GM12878 (cell line): Measurements from ENCODE around the gene SLC25A44. TPM values are rescaled to one million over a fixed set of nuclear protein-coding genes. Genes with fewer than 3 reads are reported as not detected.

Source experiments
- ATAC-seq: fragments of 200-7000 bp; cut with Tn5 transposase; 3 replicates; pipeline ENCODE4 v1.9.1; 2020; ENCODE audit warnings: mild to moderate bottlenecking, moderate library complexity
- BruUV-seq: library from RNA; stranded (reverse); fragments of 400-500 nt; replicated peaks from 2 replicates; lab custom pipeline; 2021; lab: Mats Ljungman, UMichigan
- CTCF ChIA-PET: fragments of 300-600 bp; sonication (Branson Sonifier 250); formaldehyde crosslinking; extraction: SDS; loops from one replicate; lab custom pipeline; 2021; ENCODE audit warnings: inconsistent platforms; lab: Yijun Ruan, JAX
- POLR2A ChIA-PET: fragments of 350-600 bp; formaldehyde crosslinking; extraction: SDS; loops from one replicate; lab custom pipeline; 2021; ENCODE audit warnings: inconsistent platforms; lab: Charles Lee
- RAD21 ChIA-PET: fragments of 300-600 bp; sonication (Branson Sonifier 250); formaldehyde crosslinking; loops from one replicate; lab custom pipeline; 2023; ENCODE audit warnings: antibody characterized with exemption; ENCODE audit not compliant: unreplicated experiment; lab: Charles Lee
- SMC1A ChIA-PET: fragments of 300-600 bp; sonication (Branson Sonifier 250); formaldehyde crosslinking; loops from one replicate; lab custom pipeline; 2023; ENCODE audit not compliant: unreplicated experiment, uncharacterized antibody; lab: Charles Lee
- DNase-seq: peaks from one replicate; pipeline ENCODE4 v3.0.0-alpha.2; 2011; ENCODE audit warnings: low read depth, low spot score
- FAIRE-seq: peaks from 3 replicates; lab custom pipeline; 2011; peaks lifted over from hg19 to GRCh38; lab: Jason Lieb, UNC
- H2AFZ ChIP-seq: 2 replicates; pipeline ENCODE4 v1.6.0; 2011; ENCODE audit warnings: low read depth, low read length, control low read depth; ENCODE audit not compliant: control insufficient read depth
- H3K27ac ChIP-seq: 2 replicates; pipeline ENCODE4 v1.5.1; 2011; ENCODE audit warnings: control low read depth; ENCODE audit not compliant: control insufficient read depth, insufficient read depth
- H3K27me3 ChIP-seq, 2 experiments: replicated peaks in 1 of 2; 2 replicates each; pipeline versions ENCODE4 v1.6.0 to v1.6.1; 2011; ENCODE audit warnings: low read length in 1 of 2; ENCODE audit not compliant: control insufficient read depth in 2 of 2, insufficient read depth in 2 of 2
- H3K36me3 ChIP-seq, 2 experiments: 2 replicates each; pipeline ENCODE4 v1.5.1; 2011; ENCODE audit warnings: low read length in 1 of 2; ENCODE audit not compliant: control insufficient read depth in 2 of 2, insufficient read depth in 2 of 2
- H3K4me1 ChIP-seq: 2 replicates; pipeline ENCODE4 v1.6.1; 2011; ENCODE audit warnings: mild to moderate bottlenecking, low read length, moderate library complexity, mixed read lengths; ENCODE audit not compliant: control insufficient read depth, insufficient read depth
- H3K4me2 ChIP-seq: 2 replicates; pipeline ENCODE4 v1.6.0; 2011; ENCODE audit warnings: control low read depth; ENCODE audit not compliant: control insufficient read depth, insufficient read depth
- H3K4me3 ChIP-seq: fragments of 200-600 bp; sonication (generic); 2 replicates; pipeline ENCODE4 v1.5.1; 2016
- H3K79me2 ChIP-seq: 2 replicates; pipeline ENCODE4 v1.6.0; 2011; ENCODE audit warnings: low read length; ENCODE audit not compliant: control insufficient read depth, insufficient read depth
- H3K9ac ChIP-seq: 2 replicates; pipeline ENCODE4 v1.8.0; 2011; ENCODE audit warnings: low read length, control low read depth, mixed read lengths; ENCODE audit not compliant: control insufficient read depth, insufficient read depth
- H3K9me3 ChIP-seq: replicated peaks from 3 replicates; pipeline ENCODE4 v1.5.1; 2011; ENCODE audit warnings: mild to moderate bottlenecking, low read length; ENCODE audit not compliant: control insufficient read depth, insufficient read depth
- H4K20me1 ChIP-seq: 2 replicates; pipeline ENCODE4 v1.6.0; 2011; ENCODE audit not compliant: control insufficient read depth, insufficient read depth
- ATF2 ChIP-seq: IDR thresholded peaks from 2 replicates; pipeline ENCODE4 v1.6.1; 2012; ENCODE audit warnings: low read length, inconsistent platforms
- CUX1 ChIP-seq: IDR thresholded peaks from 2 replicates; pipeline ENCODE4 v1.6.1; 2012; ENCODE audit warnings: improper control_type of control experiment, low read depth, low read length; ENCODE audit not compliant: insufficient replicate concordance
- HDGF ChIP-seq: fragments of 450-650 bp; IDR thresholded peaks from 2 replicates; pipeline ENCODE4 v1.6.1; 2016; ENCODE audit warnings: antibody characterized with exemption
- MLLT1 ChIP-seq: fragments of 450-650 bp; IDR thresholded peaks from 2 replicates; pipeline ENCODE4 v1.6.1; 2016; ENCODE audit warnings: mild to moderate bottlenecking
- WGBS: methylation state at CpG from one replicate; pipeline ENCODE4 v1.1.6; 2016; ENCODE audit warnings: low lambda C conversion rate; ENCODE audit not compliant: insufficient replicate concordance, insufficient coverage; ENCODE audit errors: missing lambda C conversion rate; 5-methylcytosine and 5-hydroxymethylcytosine counted together
- in situ Hi-C: fragments of 300-500 bp; cut with MboI; formaldehyde crosslinking; loops from 9 replicates; pipeline ENCODE4 v1.14.3; 2018; ENCODE audit warnings: mixed read lengths
- intact Hi-C: fragments of 100-400 bp; cut with micrococcal nuclease; formaldehyde crosslinking; loops from one replicate; pipeline ENCODE4 v1.14.2; 2022; ENCODE audit not compliant: unreplicated experiment
- polyA plus RNA-seq, 11 experiments: library from polyadenylated mRNA; depleted of rRNA in 4 of 11; unstranded in 6 of 11; stranded (reverse) in 5 of 11; fragments of >200 nt; fragmentation: Nextera tagmentation in 4 of 11; fragmentation: Illumina TruSeq in 1 of 11; extraction: Ambion mirVana in 4 of 11; extraction: Trizol in 1 of 11; gene quantifications; 1 replicate in 1 of 11; 2 replicates in 10 of 11; pipeline versions ENCODE4 v1.2.1 to v1.2.3, GENCODE V29; 2011 to 2016; ENCODE audit warnings: inconsistent platforms in 2 of 11, missing spikeins in 2 of 11, low read depth in 1 of 11
- total RNA-seq, 4 experiments: library from RNA; depleted of rRNA in 3 of 4; stranded (reverse); fragments of >200 nt in 3 of 4; fragmentation: Illumina TruSeq in 1 of 4; extraction: Trizol in 1 of 4; gene quantifications; 2 replicates each; pipeline versions ENCODE4 v1.2.1 to v1.2.3, GENCODE V29; 2013 to 2021

The SLC25A44 gene
- total and polyA plus RNA-seq, 10 of the 15 experiments (the other 5 are each of a cell fraction or from before 2014, with no cell fraction given), result 7.1 to 43.3 (median 30.4) TPM

- TF ChIP-seq CUX1, result no peak
- TF ChIP-seq HDGF, result no peak
Observed at GRCh38 chr1:156211243-156211642, 17.3 kb downstream of the SLC25A44 start (continued).

GRCh38 chr1:156212130-156212529, 18.2 kb downstream of the SLC25A44 start:
- no TSS peak for BruUV-seq
- in situ Hi-C loops, result no loop called here
- TF ChIP-seq ATF2 (no peak), MLLT1 (0 out of 2 replicates have a peak, but pooled peaks have one; percentile 25)
- Histone ChIP-seq H3K4me3 (peak overlapping the region; percentile 96; the same call in 1 of the 2 replicates), H2AFZ (no peak overlapping the region; the same call in 1 of the 2 replicates), H3K9ac (peak overlapping the region; percentile 99), H3K4me1 (peaks cover 5% of the 10 kb centered on the region), H3K27ac (peak overlapping the region; percentile 99), H3K4me2 (peak overlapping the region; percentile 90), H3K9me3 (no peaks in the 10 kb centered on the region), H3K36me3 (peaks cover 14 to 16% of the 10 kb centered on the region in 2 experiments), H4K20me1 (no peaks in the 10 kb centered on the region), H3K27me3 (no peaks in the 10 kb centered on the region), H3K79me2 (peaks cover 17% of the 10 kb centered on the region)
- ChIA-PET CTCF (interaction anchor here (0.8 to 3.3 kb wide), 12 partner anchors 9 to 117 kb away, joined by 3 to 45 read pairs (median 4); no protein-coding TSS in a partner anchor), RAD21 (interaction anchor here (0.5 to 6.0 kb wide), 13 partner anchors 13 to 168 kb away, joined by 3 to 65 read pairs (median 4); partner anchors contain the start of genes SEMA4A, SLC25A44 and TMEM79), SMC1A (interaction anchor here (1.2 to 4.7 kb wide), 11 partner anchors 9 to 69 kb away, joined by 3 to 50 read pairs (median 6); partner anchors contain the start of genes SEMA4A and SLC25A44), POLR2A (interaction anchor here (0.9 to 8.2 kb wide), 13 partner anchors 8 to 115 kb away, joined by 3 to 139 read pairs (median 4); partner anchors contain the start of genes SEMA4A, SLC25A44 and SMG5)
- no peak for FAIRE-seq
- 98% methylated on average over 9 of the region's 9 CpGs for WGBS
- no peak for DNase-seq
- intact Hi-C loops, result no loop called here
- no peak for ATAC-seq
